ENCODE measurements around the gene BCL2L14. TPM values are rescaled to one million over a fixed set of nuclear protein-coding genes. Genes with fewer than 3 reads are reported as not detected.

BCL2L14 gene
- total and polyA plus RNA-seq, 2 donors = 3.0 to 11.4 TPM

DNA sequence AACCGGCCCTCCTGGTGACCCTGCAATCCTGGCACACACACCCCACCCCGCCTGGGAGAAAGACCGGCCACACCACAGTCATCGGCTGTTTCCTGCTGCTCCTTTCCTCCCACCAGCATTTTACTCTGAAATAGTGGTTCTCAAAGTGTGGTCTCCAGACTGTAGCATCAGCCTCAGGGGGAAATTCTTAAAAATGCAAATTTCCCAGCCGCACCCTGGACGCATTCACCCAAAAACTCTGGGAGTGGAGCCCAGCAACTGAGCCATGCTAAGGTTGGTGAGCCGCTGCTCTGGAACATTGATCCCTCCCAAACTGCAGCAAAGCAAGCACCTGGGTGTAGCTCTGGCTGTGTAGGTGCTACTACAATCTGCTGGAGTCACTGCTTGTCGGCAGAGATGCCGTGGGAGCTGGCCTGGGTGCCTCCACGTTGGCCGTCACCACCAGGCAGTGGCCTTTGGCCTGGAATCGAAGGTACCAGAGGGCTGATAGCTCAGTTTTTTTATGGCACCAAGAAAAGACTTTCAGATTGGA lies 38.4 kb upstream of the BCL2L14 start:
- peak overlapping the region; percentile 52 to 61 for H3K27ac ChIP-seq (ENCODE audit: low read depth in 1 of 2, low read length in 1 of 2)
- 42% methylated on average over 12 of the region's 12 CpGs for WGBS

DNA sequence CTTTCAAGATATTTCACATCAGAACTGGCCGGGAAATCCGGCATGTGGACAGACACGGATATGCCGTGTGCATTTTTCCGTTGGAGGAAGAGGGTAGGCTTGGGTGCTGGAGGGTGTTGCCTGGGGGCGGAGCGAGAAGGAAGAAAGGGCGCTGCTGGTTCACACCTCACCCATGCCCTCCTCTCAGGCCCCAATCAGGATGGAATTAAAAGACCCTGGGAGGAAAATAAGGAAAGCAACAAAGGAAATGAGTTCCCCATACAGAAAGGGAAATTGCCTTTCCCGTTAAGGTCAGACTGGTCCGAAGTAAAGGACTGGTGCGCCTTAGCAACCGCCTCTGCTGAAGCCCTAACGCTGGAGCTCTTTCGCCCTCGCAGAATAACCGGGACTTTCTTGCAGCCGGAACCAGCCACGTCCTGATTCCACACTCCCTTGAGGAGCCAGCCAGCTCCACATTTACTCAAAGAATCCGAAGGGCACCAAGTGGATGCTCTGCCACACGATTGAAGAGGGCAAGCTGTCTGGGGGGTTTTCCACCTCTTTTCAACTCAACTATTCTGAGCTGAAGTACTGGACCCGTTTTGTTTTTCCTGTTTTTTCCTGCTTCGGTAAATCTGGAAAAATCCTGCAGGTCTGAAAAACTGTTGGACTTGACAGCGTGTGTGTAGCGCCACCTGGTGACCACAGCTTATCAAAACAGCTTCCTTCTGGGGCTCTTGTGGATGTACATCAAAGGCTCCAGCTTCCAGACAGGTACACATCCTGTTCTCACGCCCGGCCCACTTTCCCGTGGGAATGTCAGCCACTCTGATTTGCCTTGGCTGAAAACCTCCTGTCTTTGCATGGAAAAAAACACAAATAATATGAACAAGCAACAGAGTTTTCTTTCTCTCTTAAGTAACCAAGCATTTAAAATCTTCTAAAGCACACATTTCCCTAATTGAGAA lies 37.6 kb upstream of the BCL2L14 start:
- H3K9me3 ChIP-seq (ENCODE audit: control insufficient read depth in 2 of 2, insufficient read depth in 1 of 2, low read length in 1 of 2) = no peaks in the 10 kb centered on the region
- peak overlapping the region; percentile 46 to 50 for H3K4me3 ChIP-seq (ENCODE audit: low read length in 2 of 2)
- H3K27ac ChIP-seq (ENCODE audit: low read depth in 1 of 2, low read length in 1 of 2) = peak overlapping the region; percentile 18 to 61
- peaks cover 11 to 17% of the 10 kb centered on the region in 2 donors for H3K4me1 ChIP-seq (ENCODE audit: control insufficient read depth in 2 of 2, insufficient read depth in 2 of 2, low read length in 2 of 2)
- DNase-seq (ENCODE audit: low read depth in 6 of 9, low spot score in 9 of 9) = peak; percentile 59 to 84 (median 76)
- 2% methylated on average over 27 of the region's 27 CpGs for WGBS
- H3K36me3 ChIP-seq (ENCODE audit: control insufficient read depth in 2 of 2, insufficient read depth in 2 of 2, low read length in 1 of 2) = no peaks in the 10 kb centered on the region
- no peaks in the 10 kb centered on the region for H3K27me3 ChIP-seq (ENCODE audit: control insufficient read depth in 2 of 2, insufficient read depth in 1 of 2, low read length in 1 of 2)

More for the DNA sequence above, 38.4 kb upstream of the BCL2L14 start:
- DNase-seq (ENCODE audit: low read depth in 6 of 9, low spot score in 9 of 9) = peak in 1 of 9 donors; percentile 32
- H3K4me3 ChIP-seq (ENCODE audit: low read length in 2 of 2) = peak overlapping the region in 1 of 2 donors; percentile 46
- peaks cover 11 to 21% of the 10 kb centered on the region in 2 donors for H3K4me1 ChIP-seq (ENCODE audit: control insufficient read depth in 2 of 2, insufficient read depth in 2 of 2, low read length in 2 of 2)
- H3K36me3 ChIP-seq (ENCODE audit: control insufficient read depth in 2 of 2, insufficient read depth in 2 of 2, low read length in 1 of 2) = no peaks in the 10 kb centered on the region
- no peaks in the 10 kb centered on the region for H3K9me3 ChIP-seq (ENCODE audit: control insufficient read depth in 2 of 2, insufficient read depth in 1 of 2, low read length in 1 of 2)
- no peaks in the 10 kb centered on the region for H3K27me3 ChIP-seq (ENCODE audit: control insufficient read depth in 2 of 2, insufficient read depth in 1 of 2, low read length in 1 of 2)

DNA sequence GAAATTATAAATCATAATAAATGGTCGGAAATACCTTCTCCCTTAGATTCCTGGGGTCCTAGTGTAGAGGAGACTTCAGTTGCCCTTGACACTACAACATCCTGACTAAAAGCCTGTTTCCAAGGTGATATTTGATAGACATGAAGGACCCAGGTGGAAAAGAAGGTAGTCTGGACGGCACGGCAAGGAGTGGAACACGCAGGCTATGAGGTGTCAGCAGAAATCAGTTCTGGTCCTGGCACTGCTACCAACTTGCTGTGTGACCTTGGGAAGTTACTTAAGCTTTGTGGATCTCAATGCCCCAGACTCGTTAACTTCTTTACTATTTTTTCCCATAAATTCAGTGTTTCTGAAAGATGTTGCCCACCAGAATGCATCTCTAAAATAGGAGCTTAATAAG lies 36.9 kb upstream of the BCL2L14 start:
- no peak for DNase-seq (ENCODE audit: low read depth in 6 of 9, low spot score in 9 of 9)
- H3K36me3 ChIP-seq (ENCODE audit: control insufficient read depth in 2 of 2, insufficient read depth in 2 of 2, low read length in 1 of 2) = no peaks in the 10 kb centered on the region
- no peaks in the 10 kb centered on the region for H3K9me3 ChIP-seq (ENCODE audit: control insufficient read depth in 2 of 2, insufficient read depth in 1 of 2, low read length in 1 of 2)
- no peaks in the 10 kb centered on the region for H3K27me3 ChIP-seq (ENCODE audit: control insufficient read depth in 2 of 2, insufficient read depth in 1 of 2, low read length in 1 of 2)
- H3K4me3 ChIP-seq (ENCODE audit: low read length in 2 of 2) = no peak overlapping the region
- peaks cover 11 to 17% of the 10 kb centered on the region in 2 donors for H3K4me1 ChIP-seq (ENCODE audit: control insufficient read depth in 2 of 2, insufficient read depth in 2 of 2, low read length in 2 of 2)
- WGBS = 75% methylated on average over 5 of the region's 5 CpGs
- no peak overlapping the region for H3K27ac ChIP-seq (ENCODE audit: low read depth in 1 of 2, low read length in 1 of 2)

DNA sequence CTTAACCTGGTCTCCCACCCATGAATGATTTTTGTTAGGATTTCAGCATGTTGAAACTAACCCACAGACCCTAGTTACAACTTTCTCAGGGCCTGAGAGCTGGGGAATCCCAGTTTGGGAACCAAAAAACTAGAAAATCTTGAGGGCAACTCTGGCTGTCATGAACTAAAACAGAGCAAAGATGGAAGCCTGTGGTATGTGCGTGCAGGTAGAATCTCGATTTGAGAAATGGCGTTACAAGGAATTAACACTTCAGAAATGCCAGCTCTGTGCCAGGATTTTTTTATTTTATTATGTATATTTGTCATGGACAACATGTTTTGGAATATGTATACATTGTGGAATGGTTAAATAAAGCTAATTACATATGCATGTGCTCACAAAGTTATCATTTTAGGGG lies 36.4 kb upstream of the BCL2L14 start:
- Histone ChIP-seq H3K27me3 (ENCODE audit: control insufficient read depth in 2 of 2, insufficient read depth in 1 of 2, low read length in 1 of 2) (no peaks in the 10 kb centered on the region), H3K9me3 (ENCODE audit: control insufficient read depth in 2 of 2, insufficient read depth in 1 of 2, low read length in 1 of 2) (no peaks in the 10 kb centered on the region), H3K4me3 (ENCODE audit: low read length in 2 of 2) (no peak overlapping the region), H3K36me3 (ENCODE audit: control insufficient read depth in 2 of 2, insufficient read depth in 2 of 2, low read length in 1 of 2) (no peaks in the 10 kb centered on the region), H3K4me1 (ENCODE audit: control insufficient read depth in 2 of 2, insufficient read depth in 2 of 2, low read length in 2 of 2) (peaks cover 11 to 17% of the 10 kb centered on the region in 2 donors), H3K27ac (ENCODE audit: low read depth in 1 of 2, low read length in 1 of 2) (no peak overlapping the region)
- DNase-seq (ENCODE audit: low read depth in 6 of 9, low spot score in 9 of 9) = no peak
- 93% methylated on average over 3 of the region's 3 CpGs for WGBS

DNA sequence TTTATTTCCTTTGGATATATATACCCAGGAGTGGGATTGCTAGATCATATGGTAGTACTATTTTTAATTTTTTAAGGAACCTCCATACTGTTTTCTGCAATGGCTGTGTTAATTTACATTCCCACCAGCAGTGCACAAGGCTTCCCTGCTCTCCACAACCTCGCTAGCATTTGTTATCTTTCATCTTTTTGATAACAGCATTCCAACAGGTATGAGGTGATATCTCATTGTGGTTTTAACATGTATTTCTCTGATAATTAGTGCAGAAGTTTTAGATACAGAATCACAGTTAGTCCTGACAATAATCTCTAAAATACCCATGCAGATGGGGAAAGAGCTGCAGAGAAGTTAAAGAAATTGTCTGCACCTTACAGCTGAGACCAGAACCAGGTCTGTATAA lies 35.5 kb upstream of the BCL2L14 start:
- Histone ChIP-seq H3K9me3 (ENCODE audit: control insufficient read depth in 2 of 2, insufficient read depth in 1 of 2, low read length in 1 of 2) (no peaks in the 10 kb centered on the region), H3K36me3 (ENCODE audit: control insufficient read depth in 2 of 2, insufficient read depth in 2 of 2, low read length in 1 of 2) (no peaks in the 10 kb centered on the region), H3K27ac (ENCODE audit: low read depth in 1 of 2, low read length in 1 of 2) (no peak overlapping the region), H3K4me1 (ENCODE audit: control insufficient read depth in 2 of 2, insufficient read depth in 2 of 2, low read length in 2 of 2) (peaks cover 11 to 17% of the 10 kb centered on the region in 2 donors), H3K4me3 (ENCODE audit: low read length in 2 of 2) (no peak overlapping the region), H3K27me3 (ENCODE audit: control insufficient read depth in 2 of 2, insufficient read depth in 1 of 2, low read length in 1 of 2) (no peaks in the 10 kb centered on the region)
- DNase-seq (ENCODE audit: low read depth in 6 of 9, low spot score in 9 of 9) = no peak
- WGBS = 89% methylated on average over 1 of the region's 1 CpG

DNA sequence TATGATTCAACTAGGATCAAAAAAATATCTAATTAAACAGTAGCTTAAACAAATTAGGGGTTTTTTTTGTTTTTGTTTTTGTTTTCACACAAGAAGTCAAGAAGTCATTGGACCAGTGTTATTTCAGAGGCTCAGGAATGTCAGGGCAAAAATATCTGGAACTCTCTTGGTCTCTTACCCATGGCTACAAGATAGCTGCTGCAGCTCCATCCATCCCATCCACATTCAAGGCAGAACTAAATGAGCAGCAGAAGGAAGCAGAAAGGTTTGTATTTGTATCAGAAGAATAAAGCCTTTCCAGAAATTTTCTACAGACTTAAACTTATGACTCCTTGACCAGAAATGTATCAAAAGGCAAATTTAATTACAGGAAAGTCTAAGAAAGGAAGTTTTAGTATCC lies 33.8 kb upstream of the BCL2L14 start:
- H3K4me1 ChIP-seq (ENCODE audit: control insufficient read depth in 2 of 2, insufficient read depth in 2 of 2, low read length in 2 of 2) = peaks cover 11 to 14% of the 10 kb centered on the region in 2 donors
- no peak overlapping the region for H3K27ac ChIP-seq (ENCODE audit: low read depth in 1 of 2, low read length in 1 of 2)
- DNase-seq (ENCODE audit: low read depth in 6 of 9, low spot score in 9 of 9) = no peak
- no peaks in the 10 kb centered on the region for H3K9me3 ChIP-seq (ENCODE audit: control insufficient read depth in 2 of 2, insufficient read depth in 1 of 2, low read length in 1 of 2)
- no peak overlapping the region for H3K4me3 ChIP-seq (ENCODE audit: low read length in 2 of 2)
- no peaks in the 10 kb centered on the region for H3K36me3 ChIP-seq (ENCODE audit: control insufficient read depth in 2 of 2, insufficient read depth in 2 of 2, low read length in 1 of 2)
- no peaks in the 10 kb centered on the region for H3K27me3 ChIP-seq (ENCODE audit: control insufficient read depth in 2 of 2, insufficient read depth in 1 of 2, low read length in 1 of 2)

DNA sequence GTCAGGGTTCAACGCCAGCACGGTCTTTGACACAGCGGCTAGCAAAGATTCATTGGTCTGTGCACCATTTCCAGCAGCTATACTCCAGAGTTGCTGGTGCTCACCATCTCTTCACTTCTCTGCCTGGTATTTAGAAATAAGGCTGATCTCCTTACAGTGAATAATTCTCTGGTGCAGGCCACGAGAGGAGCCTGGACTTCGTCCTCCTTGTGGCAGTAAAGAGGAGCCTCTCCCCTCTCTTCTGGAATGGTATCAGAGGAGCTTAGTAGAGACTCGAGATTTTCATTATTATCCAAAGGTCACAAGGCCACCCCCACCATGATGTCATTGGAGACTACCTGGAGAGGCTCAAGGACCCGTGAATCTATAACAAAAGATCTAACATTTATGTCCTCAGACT lies 30.8 kb upstream of the BCL2L14 start:
- DNase-seq (ENCODE audit: low read depth in 6 of 9, low spot score in 9 of 9) = no peak
- WGBS = 95% methylated on average over 7 of the region's 7 CpGs
- no peaks in the 10 kb centered on the region for H3K4me1 ChIP-seq (ENCODE audit: control insufficient read depth in 2 of 2, insufficient read depth in 2 of 2, low read length in 2 of 2)
- no peaks in the 10 kb centered on the region for H3K36me3 ChIP-seq (ENCODE audit: control insufficient read depth in 2 of 2, insufficient read depth in 2 of 2, low read length in 1 of 2)
- H3K27me3 ChIP-seq (ENCODE audit: control insufficient read depth in 2 of 2, insufficient read depth in 1 of 2, low read length in 1 of 2) = no peaks in the 10 kb centered on the region
- H3K4me3 ChIP-seq (ENCODE audit: low read length in 2 of 2) = no peak overlapping the region
- no peak overlapping the region for H3K27ac ChIP-seq (ENCODE audit: low read depth in 1 of 2, low read length in 1 of 2)
- H3K9me3 ChIP-seq (ENCODE audit: control insufficient read depth in 2 of 2, insufficient read depth in 1 of 2, low read length in 1 of 2) = no peaks in the 10 kb centered on the region

DNA sequence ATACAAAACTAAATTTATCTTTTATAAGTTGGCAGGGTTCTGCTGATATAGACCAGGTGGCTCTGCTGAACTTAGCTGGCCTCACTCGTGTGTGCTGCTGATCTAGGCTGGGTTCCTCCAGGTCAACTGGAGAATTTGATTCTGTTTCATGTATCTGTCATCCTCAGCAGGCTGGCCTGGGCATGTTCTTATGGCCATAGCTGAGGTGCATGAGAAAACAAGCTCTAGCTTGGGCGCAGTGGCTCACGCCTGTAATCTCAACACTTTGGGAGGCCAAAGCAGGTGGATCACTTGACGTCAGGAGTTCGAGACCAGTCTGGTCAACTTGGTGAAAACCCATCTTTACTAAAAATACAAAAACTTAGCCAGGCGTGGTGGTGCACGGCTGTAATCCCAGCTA lies 24.3 kb upstream of the BCL2L14 start:
- H3K4me1 ChIP-seq (ENCODE audit: control insufficient read depth in 2 of 2, insufficient read depth in 2 of 2, low read length in 2 of 2) = no peaks in the 10 kb centered on the region
- H3K4me3 ChIP-seq (ENCODE audit: low read length in 2 of 2) = no peak overlapping the region
- no peak for DNase-seq (ENCODE audit: low read depth in 6 of 9, low spot score in 9 of 9)
- no peak overlapping the region for H3K27ac ChIP-seq (ENCODE audit: low read depth in 1 of 2, low read length in 1 of 2)
- H3K36me3 ChIP-seq (ENCODE audit: control insufficient read depth in 2 of 2, insufficient read depth in 2 of 2, low read length in 1 of 2) = no peaks in the 10 kb centered on the region
- H3K27me3 ChIP-seq (ENCODE audit: control insufficient read depth in 2 of 2, insufficient read depth in 1 of 2, low read length in 1 of 2) = no peaks in the 10 kb centered on the region
- 95% methylated on average over 7 of the region's 7 CpGs for WGBS
- no peaks in the 10 kb centered on the region for H3K9me3 ChIP-seq (ENCODE audit: control insufficient read depth in 2 of 2, insufficient read depth in 1 of 2, low read length in 1 of 2)

DNA sequence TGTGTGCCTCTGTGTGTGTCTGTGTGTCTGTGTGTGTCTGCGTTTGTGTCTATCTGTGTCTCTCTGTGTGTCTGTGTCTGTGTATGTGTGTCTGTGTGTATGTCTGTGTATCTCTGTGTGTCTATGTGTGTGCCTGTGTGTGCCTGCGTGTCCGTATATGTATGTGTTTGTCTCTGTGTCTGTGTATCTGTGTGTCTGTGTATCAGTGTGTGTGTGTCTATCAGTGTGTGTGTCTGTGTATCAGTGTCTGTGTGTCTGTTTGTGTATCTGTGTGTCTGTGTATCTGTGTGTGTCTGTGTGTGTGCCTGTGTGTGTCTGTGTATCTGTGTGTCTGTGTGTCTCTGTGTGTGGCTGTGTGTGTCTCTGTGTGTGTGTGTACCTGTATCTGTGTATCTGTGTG lies 23.1 kb upstream of the BCL2L14 start:
- no peaks in the 10 kb centered on the region for H3K4me1 ChIP-seq (ENCODE audit: control insufficient read depth in 2 of 2, insufficient read depth in 2 of 2, low read length in 2 of 2)
- H3K36me3 ChIP-seq (ENCODE audit: control insufficient read depth in 2 of 2, insufficient read depth in 2 of 2, low read length in 1 of 2) = no peaks in the 10 kb centered on the region
- 97% methylated on average over 3 of the region's 3 CpGs for WGBS
- DNase-seq (ENCODE audit: low read depth in 6 of 9, low spot score in 9 of 9) = no peak
- no peak overlapping the region for H3K4me3 ChIP-seq (ENCODE audit: low read length in 2 of 2)
- no peaks in the 10 kb centered on the region for H3K27me3 ChIP-seq (ENCODE audit: control insufficient read depth in 2 of 2, insufficient read depth in 1 of 2, low read length in 1 of 2)
- no peak overlapping the region for H3K27ac ChIP-seq (ENCODE audit: low read depth in 1 of 2, low read length in 1 of 2)
- H3K9me3 ChIP-seq (ENCODE audit: control insufficient read depth in 2 of 2, insufficient read depth in 1 of 2, low read length in 1 of 2) = no peaks in the 10 kb centered on the region
